ENCODE data around the gene ISG20L2. TPM values are rescaled to one million over a fixed set of nuclear protein-coding genes. Genes with fewer than 3 reads are reported as not detected.
A peak's percentile ranks its signal among the peaks of the same experiment; 100 is the strongest.

Gene ISG20L2
- total RNA-seq, 2 experiments from 2014 or later: 40.6 to 44.5 TPM

DNA sequence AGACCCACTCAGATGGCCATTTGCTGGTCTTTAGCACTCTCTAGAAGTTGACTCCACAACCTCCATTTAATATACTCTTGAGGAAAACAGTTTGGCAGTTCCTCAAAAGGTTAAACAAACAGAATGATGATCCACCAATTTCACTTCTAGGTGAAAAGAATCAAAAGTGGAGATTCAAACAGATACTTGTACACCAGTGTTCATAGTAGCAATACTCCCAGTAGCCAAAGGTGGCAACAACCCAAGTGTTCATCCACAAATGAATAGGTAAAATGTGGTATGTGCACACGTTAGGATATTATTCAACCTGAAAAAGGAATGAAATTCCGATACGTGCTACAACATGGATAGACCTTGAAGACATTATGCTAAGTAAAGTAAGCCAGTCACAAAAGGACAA lies 45.0 kb upstream of the ISG20L2 start:
- intact Hi-C loops (cut with micrococcal nuclease): no loop called here
- no peaks in the 10 kb centered on the region for H3K27me3 Mint-ChIP-seq
- ChIA-PET CTCF (interaction anchor here (1.8 to 4.0 kb wide), 2 partner anchors 47 to 116 kb away, joined by 4 to 63 read pairs; partner anchors contain the start of genes ISG20L2 and METTL25B), POLR2A (interaction anchor here (0.7 to 1.8 kb wide), 4 partner anchors 8 to 44 kb away, joined by 3 to 9 read pairs (median 4); no protein-coding TSS in a partner anchor)
- no peak overlapping the region for H3K27ac Mint-ChIP-seq
- no peak for DNase-seq
- H3K4me1 Mint-ChIP-seq (ENCODE audit: low read depth): peaks cover 68% of the 10 kb centered on the region
- ATAC-seq: peak; percentile 25
- no peak overlapping the region for H3K4me3 Mint-ChIP-seq
- H3K36me3 Mint-ChIP-seq (ENCODE audit: low read depth): peaks cover 46% of the 10 kb centered on the region
- no peaks in the 10 kb centered on the region for H3K9me3 Mint-ChIP-seq
- peak; percentile 19 for TF ChIP-seq CTCF (IDR thresholded peaks at IDR 0.05)

DNA sequence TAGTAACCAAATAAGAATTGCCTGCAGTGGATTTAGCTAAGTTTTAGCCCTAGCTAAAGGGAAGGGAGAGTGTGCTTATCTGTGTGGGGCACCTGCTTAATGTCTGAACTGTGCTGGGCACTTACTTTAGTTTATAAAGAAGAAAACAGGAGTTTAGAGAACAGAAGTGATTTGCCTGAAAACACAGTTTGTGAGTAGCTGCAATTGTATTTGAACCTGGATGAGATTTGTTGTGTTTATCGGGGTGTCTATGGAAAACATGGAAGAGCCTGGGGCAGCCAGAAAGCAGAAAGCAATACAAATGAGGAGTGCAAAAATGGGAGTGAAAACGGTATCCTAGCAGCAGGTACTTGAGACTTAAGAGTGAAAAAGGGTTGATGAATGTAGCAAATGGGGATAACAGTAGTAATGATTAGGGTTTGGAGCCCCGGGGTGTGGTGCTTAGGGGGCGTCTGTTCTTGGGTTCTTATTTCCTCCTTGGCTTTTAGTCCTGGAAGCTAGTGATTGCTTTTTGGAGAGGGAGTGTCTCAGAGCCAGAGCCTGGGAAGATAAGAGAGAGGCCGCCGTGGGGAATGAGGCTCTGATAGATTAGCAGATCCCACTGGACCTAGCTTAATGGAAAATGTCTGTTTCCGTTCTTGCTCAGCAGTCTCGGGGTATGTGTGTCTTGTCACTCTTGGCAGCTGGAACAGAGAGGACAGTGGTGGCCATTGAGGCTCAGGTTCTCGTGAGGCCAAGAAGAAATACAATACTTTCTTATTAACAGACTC lies 44.3 kb upstream of the ISG20L2 start:
- Mint-ChIP-seq H3K27me3 (no peaks in the 10 kb centered on the region), H3K9me3 (no peaks in the 10 kb centered on the region), H3K36me3 (ENCODE audit: low read depth) (peaks cover 51% of the 10 kb centered on the region), H3K4me3 (no peak overlapping the region), H3K27ac (no peak overlapping the region), H3K4me1 (ENCODE audit: low read depth) (peaks cover 64% of the 10 kb centered on the region)
- no peak for ATAC-seq
- TF ChIP-seq CTCF (IDR thresholded peaks at IDR 0.05): no peak
- CTCF ChIA-PET: interaction anchor here (0.8 to 4.0 kb wide), 11 partner anchors 16 to 148 kb away, joined by 3 to 63 read pairs (median 4); partner anchors contain the start of genes ISG20L2 and METTL25B
- DNase-seq: no peak
- intact Hi-C loops (cut with micrococcal nuclease): no loop called here
- POLR2A ChIA-PET: interaction anchor here (0.7 to 1.8 kb wide), 4 partner anchors 8 to 43 kb away, joined by 3 to 9 read pairs (median 4); no protein-coding TSS in a partner anchor

GRCh38 chr1:156772222-156772621 lies 43.7 kb upstream of the ISG20L2 start:
- TF ChIP-seq CTCF (IDR thresholded peaks at IDR 0.05): peak; percentile 31
- peaks cover 58% of the 10 kb centered on the region for H3K4me1 Mint-ChIP-seq (ENCODE audit: low read depth)
- H3K36me3 Mint-ChIP-seq (ENCODE audit: low read depth): peaks cover 47% of the 10 kb centered on the region
- H3K27me3 Mint-ChIP-seq: no peaks in the 10 kb centered on the region
- ChIA-PET CTCF (interaction anchor here (0.6 to 4.0 kb wide), 12 partner anchors 16 to 117 kb away, joined by 3 to 63 read pairs (median 4); partner anchors contain the start of genes ISG20L2 and METTL25B), POLR2A (interaction anchor here (1.2 to 1.8 kb wide), 4 partner anchors 9 to 43 kb away, joined by 3 to 9 read pairs (median 4); no protein-coding TSS in a partner anchor)
- intact Hi-C loops (cut with micrococcal nuclease): no loop called here
- H3K9me3 Mint-ChIP-seq: no peaks in the 10 kb centered on the region
- H3K27ac Mint-ChIP-seq: no peak overlapping the region
- no peak for DNase-seq
- no peak for ATAC-seq
- no peak overlapping the region for H3K4me3 Mint-ChIP-seq

DNA sequence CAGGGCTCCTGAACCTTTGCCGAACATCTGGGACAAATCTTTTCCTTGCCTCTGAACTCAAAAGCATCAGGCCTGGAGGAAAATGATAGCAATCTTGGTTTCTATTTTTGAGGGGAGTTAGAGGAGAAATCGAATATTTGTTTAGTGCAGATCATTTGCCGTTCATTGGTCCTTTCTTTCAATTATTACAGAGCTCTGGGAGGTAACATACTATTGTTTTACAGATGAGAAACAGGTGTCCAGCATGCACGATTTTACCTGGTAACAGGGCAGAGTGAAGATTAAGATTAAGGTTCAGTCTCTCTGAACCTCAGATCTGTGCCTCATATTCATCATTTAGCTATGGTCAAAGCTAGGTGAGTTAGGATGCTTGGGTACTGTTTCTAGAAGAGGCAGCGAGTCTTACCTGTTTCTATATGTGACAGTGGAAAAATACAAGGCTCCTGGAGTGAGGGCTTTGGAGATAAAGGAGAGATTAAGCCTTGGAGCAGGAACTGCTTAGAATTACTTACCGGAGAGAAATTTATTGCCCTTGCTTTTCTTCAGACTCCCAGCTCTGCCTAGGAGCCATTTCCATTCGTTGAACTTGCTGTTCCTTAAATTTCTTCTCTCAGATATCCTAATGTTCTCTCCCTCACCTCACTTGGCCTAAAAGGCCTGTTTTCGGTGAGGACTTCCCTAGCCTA lies 40.2 kb upstream of the ISG20L2 start:
- peaks cover 43% of the 10 kb centered on the region for H3K36me3 Mint-ChIP-seq (ENCODE audit: low read depth)
- H3K27me3 Mint-ChIP-seq: no peaks in the 10 kb centered on the region
- no peak for ATAC-seq
- intact Hi-C loops (cut with micrococcal nuclease): loop anchor here (5.0 kb wide), 1 partner anchor 41 kb away; the partner anchor contains the start of genes ISG20L2 and METTL25B
- ChIA-PET CTCF (interaction anchor here (0.9 to 7.5 kb wide), 8 partner anchors 8 to 159 kb away, joined by 3 to 92 read pairs (median 4); partner anchors contain the start of genes ISG20L2, METTL25B and NTRK1), POLR2A (interaction anchor here (0.6 to 5.0 kb wide), 10 partner anchors 8 to 91 kb away, joined by 3 to 41 read pairs (median 5); partner anchors contain the start of genes HDGF, ISG20L2, METTL25B and MRPL24)
- DNase-seq: no peak
- H3K4me1 Mint-ChIP-seq (ENCODE audit: low read depth): peaks cover 45% of the 10 kb centered on the region
- H3K9me3 Mint-ChIP-seq: no peaks in the 10 kb centered on the region
- H3K27ac Mint-ChIP-seq: no peak overlapping the region
- no peak overlapping the region for H3K4me3 Mint-ChIP-seq
- TF ChIP-seq CTCF (IDR thresholded peaks at IDR 0.05): no peak
